Small intestine (tissue), 7 donors: Measurements from ENCODE around the gene GAB1. TPM values are rescaled to one million over a fixed set of nuclear protein-coding genes. Genes with fewer than 3 reads are reported as not detected.

Experiments
- DNase-seq, 2 donors: peaks; one replicate each; pipeline versions ENCODE4 v3.0.0 to v3.0.0-alpha.2; 2013
- FAIRE-seq: peaks from 2 replicates; lab custom pipeline; 2012; peaks lifted over from hg19 to GRCh38; lab: Jason Lieb, UNC
- H3K27ac ChIP-seq, 3 donors: one replicate each; pipeline ENCODE4 v1.5.1; 2013; ENCODE audit warnings: low read length in 2 of 3, mild to moderate bottlenecking in 2 of 3, control low read depth in 1 of 3, inconsistent platforms in 1 of 3, low read depth in 1 of 3, moderate library complexity in 1 of 3
- H3K27me3 ChIP-seq, 3 donors: one replicate each; pipeline ENCODE4 v1.6.1; 2013; ENCODE audit warnings: low read length in 3 of 3, inconsistent platforms in 1 of 3; ENCODE audit not compliant: control insufficient read depth in 3 of 3, insufficient read depth in 3 of 3
- H3K36me3 ChIP-seq, 3 donors: one replicate each; pipeline ENCODE4 v1.6.1; 2013; ENCODE audit warnings: low read length in 3 of 3, inconsistent platforms in 1 of 3, low read depth in 1 of 3, mild to moderate bottlenecking in 1 of 3, moderate library complexity in 1 of 3; ENCODE audit not compliant: control insufficient read depth in 3 of 3, insufficient read depth in 2 of 3
- H3K4me1 ChIP-seq, 3 donors: one replicate each; pipeline ENCODE4 v1.6.1; 2013; ENCODE audit warnings: low read length in 2 of 3, inconsistent platforms in 1 of 3, low read depth in 1 of 3, mild to moderate bottlenecking in 1 of 3, moderate library complexity in 1 of 3; ENCODE audit not compliant: control insufficient read depth in 3 of 3, insufficient read depth in 2 of 3
- H3K4me3 ChIP-seq, 3 donors: one replicate each; pipeline ENCODE4 v1.5.1; 2013; ENCODE audit warnings: low read length in 3 of 3, control low read depth in 1 of 3, inconsistent platforms in 1 of 3, low read depth in 1 of 3, mild to moderate bottlenecking in 1 of 3, moderate library complexity in 1 of 3
- H3K9me3 ChIP-seq, 2 donors: one replicate each; pipeline ENCODE4 v1.6.1; 2013; ENCODE audit warnings: low read depth in 1 of 2, low read length in 1 of 2; ENCODE audit not compliant: control insufficient read depth in 2 of 2, insufficient read depth in 1 of 2
- WGBS, 3 donors: extraction: QIAGEN DNeasy Blood & Tissue Kit; methylation state at CpG; one replicate each; pipeline ENCODE4 v1.1.7; 2013; 5-methylcytosine and 5-hydroxymethylcytosine counted together
- polyA plus RNA-seq, 4 donors: library from polyadenylated mRNA; stranded (reverse) in 3 of 4; unstranded in 1 of 4; fragments of 200-250 nt in 3 of 4; fragments of 120-200 nt in 1 of 4; gene quantifications; one replicate each; pipeline versions ENCODE4 v1.2.1 to v1.2.3, GENCODE V29; 2013
- donor health status: healthy with polysubstance abuse.
- donor health status: control.
- donor health status: control.
- donor health status: Bipolar disorder and iron deficiency.
- donor health status: healthy.

The GAB1 gene
- polyA plus RNA-seq, 4 donors = 3.5 to 71.7 (median 6.7) TPM

DNA sequence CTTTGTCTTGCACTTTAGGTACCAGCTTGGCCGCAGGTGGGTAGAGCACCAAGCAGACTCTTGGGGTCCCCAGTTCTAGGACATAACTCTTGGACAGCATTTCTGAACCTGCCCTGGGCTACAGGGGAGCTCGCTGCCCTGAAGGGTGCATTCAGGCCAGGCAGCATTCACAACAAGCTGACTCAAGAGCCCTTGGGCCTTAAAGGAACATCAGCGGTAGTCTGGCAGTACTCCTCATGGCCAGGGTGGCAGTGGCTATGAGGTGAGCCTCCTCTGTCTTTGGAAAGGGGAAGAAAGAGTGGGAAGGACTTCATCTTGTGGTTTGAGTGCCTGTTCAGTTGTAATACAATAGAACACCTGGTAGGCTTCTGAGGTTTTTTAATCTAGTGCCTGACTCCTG, 152.0 kb downstream of the GAB1 start:
- H3K27me3 ChIP-seq = peaks cover 0 to 2% (median 0%) of the 10 kb centered on the region in 3 donors
- H3K36me3 ChIP-seq = no peaks in the 10 kb centered on the region
- H3K4me1 ChIP-seq = no peaks in the 10 kb centered on the region
- H3K9me3 ChIP-seq = no peaks in the 10 kb centered on the region
- 90 to 95% (median 93%) methylated on average over 3 of the region's 3 CpGs for WGBS, 3 donors
- FAIRE-seq (no peak), DNase-seq (no peak)
- no peak overlapping the region for H3K27ac ChIP-seq
- H3K4me3 ChIP-seq = no peak overlapping the region

DNA sequence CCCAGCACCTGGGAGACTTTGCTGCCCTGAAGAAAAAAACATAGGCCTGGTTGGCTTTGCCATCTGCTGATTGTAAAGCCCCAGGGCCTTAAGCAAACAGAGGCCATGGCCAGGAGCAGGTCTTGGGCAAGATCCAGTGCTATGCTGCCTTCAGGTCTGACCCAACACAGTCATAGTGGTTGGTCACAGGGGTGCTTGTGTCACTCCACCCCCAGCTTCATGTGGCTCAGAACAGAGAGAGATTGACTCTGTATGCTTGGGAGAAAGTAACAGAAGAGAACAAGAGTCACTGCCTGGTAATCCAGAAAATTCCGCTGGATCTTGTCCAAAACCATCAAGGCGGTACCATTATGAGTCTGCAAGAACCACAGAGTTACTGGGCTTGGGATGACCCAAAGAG, 152.4 kb downstream of the GAB1 start:
- no peak for DNase-seq
- no peak overlapping the region for H3K27ac ChIP-seq
- 92 to 100% (median 96%) methylated on average over 2 of the region's 2 CpGs for WGBS, 3 donors

DNA sequence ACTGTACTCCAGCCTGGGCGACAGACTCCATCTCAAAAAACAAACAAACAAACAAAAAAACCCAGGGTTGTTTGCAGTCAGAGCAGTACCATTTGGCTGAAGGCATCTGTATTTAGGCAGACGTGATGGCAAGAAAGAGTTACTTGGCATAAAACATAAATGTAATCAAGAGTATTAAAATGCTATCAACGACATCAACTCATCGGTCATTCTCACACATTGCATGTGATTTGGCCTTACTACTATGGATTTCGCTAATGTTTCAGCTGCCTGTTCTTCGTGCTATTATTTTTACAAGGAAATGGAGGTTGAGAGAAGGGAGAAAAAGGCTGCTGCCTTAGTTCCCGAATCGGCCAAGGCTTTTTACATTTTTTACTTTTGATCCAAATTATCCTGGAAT, 161.3 kb downstream of the GAB1 start:
- H3K36me3 ChIP-seq = no peaks in the 10 kb centered on the region
- DNase-seq = no peak
- no peak overlapping the region for H3K4me3 ChIP-seq
- no peaks in the 10 kb centered on the region for H3K4me1 ChIP-seq
- WGBS, 3 donors = 77 to 85% (median 81%) methylated on average over 8 of the region's 8 CpGs
- no peak overlapping the region for H3K27ac ChIP-seq
- H3K9me3 ChIP-seq = no peaks in the 10 kb centered on the region
- H3K27me3 ChIP-seq = no peaks in the 10 kb centered on the region
- no peak for FAIRE-seq

More for the DNA sequence above, 152.4 kb downstream of the GAB1 start:
- Histone ChIP-seq H3K27me3 (peaks cover 0 to 2% (median 0%) of the 10 kb centered on the region in 3 donors), H3K36me3 (no peaks in the 10 kb centered on the region), H3K9me3 (no peaks in the 10 kb centered on the region), H3K4me3 (no peak overlapping the region), H3K4me1 (no peaks in the 10 kb centered on the region)
- no peak for FAIRE-seq

DNA sequence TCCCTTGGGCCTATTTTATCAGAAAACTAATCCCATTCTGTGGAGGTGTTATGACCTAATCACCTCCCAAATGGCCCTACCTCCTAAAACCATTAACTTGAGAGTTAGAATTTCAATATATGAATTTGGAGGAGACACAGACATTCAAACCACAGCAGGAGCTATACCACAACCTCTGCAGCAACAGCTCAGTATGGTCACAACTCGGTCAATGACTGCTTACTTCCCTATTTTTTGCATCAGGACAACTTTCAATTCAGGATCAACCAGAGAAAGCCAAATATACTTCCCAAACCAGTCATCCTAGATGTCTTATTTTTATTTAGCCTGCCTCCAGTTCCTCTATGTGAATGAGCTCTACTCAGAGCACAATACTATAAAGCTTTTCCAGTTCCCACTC, 165.6 kb downstream of the GAB1 start:
- H3K27me3 ChIP-seq = no peaks in the 10 kb centered on the region
- no peak overlapping the region for H3K4me3 ChIP-seq
- H3K9me3 ChIP-seq = no peaks in the 10 kb centered on the region
- no peaks in the 10 kb centered on the region for H3K36me3 ChIP-seq
- H3K27ac ChIP-seq = no peak overlapping the region
- 74 to 87% (median 83%) methylated on average over 1 of the region's 1 CpG for WGBS, 3 donors
- no peaks in the 10 kb centered on the region for H3K4me1 ChIP-seq
- DNase-seq = no peak
- no peak for FAIRE-seq

DNA sequence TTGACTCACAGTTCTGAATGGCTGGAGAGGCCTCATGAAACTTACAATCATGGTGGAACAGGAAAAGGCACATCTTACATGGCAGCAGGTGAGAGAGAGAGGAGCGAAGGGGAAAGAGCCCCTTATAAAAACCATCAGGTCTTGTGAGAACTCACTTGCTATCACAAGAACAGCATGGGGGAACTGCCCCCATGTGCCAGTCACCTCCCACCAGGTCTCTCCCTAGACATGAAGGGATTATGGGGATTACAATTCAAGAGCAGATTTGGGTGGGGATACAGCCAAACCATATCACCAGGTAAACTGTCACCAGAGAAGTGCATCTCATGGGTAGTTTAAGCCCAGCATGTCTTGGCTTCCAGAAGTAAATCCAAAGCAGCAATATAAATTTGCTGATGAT, 169.4 kb downstream of the GAB1 start:
- WGBS, 3 donors = 92 to 94% (median 93%) methylated on average over 1 of the region's 1 CpG
- H3K4me3 ChIP-seq = no peak overlapping the region
- H3K4me1 ChIP-seq = no peaks in the 10 kb centered on the region
- H3K36me3 ChIP-seq = no peaks in the 10 kb centered on the region
- FAIRE-seq = no peak
- no peaks in the 10 kb centered on the region for H3K9me3 ChIP-seq
- no peaks in the 10 kb centered on the region for H3K27me3 ChIP-seq
- no peak overlapping the region for H3K27ac ChIP-seq
- no peak for DNase-seq

DNA sequence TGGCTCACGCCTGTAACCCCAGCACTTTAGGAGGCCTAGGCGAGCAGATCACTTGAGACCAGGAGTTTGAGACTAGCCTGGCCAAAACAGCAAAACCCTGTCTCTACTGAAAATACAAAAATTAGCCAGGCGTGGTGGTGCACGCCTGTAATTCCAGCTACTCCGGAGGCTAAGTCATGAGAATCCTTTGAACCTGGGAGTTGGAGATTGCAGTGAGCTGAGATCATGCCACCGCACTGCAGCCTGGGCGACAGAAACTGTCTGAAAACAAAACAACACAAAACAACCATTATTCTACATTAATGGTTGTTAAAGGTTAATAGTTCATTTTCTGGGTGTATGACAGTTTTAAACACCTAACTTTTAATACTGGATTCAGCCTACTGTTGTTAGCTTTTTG, 175.2 kb downstream of the GAB1 start:
- H3K4me3 ChIP-seq = no peak overlapping the region
- FAIRE-seq (no peak), DNase-seq (no peak)
- no peaks in the 10 kb centered on the region for H3K9me3 ChIP-seq
- no peaks in the 10 kb centered on the region for H3K27me3 ChIP-seq
- 89 to 96% (median 93%) methylated on average over 7 of the region's 7 CpGs for WGBS, 3 donors
- no peak overlapping the region for H3K27ac ChIP-seq
- no peaks in the 10 kb centered on the region for H3K36me3 ChIP-seq
- H3K4me1 ChIP-seq = peaks cover 0 to 11% (median 0%) of the 10 kb centered on the region in 3 donors

DNA sequence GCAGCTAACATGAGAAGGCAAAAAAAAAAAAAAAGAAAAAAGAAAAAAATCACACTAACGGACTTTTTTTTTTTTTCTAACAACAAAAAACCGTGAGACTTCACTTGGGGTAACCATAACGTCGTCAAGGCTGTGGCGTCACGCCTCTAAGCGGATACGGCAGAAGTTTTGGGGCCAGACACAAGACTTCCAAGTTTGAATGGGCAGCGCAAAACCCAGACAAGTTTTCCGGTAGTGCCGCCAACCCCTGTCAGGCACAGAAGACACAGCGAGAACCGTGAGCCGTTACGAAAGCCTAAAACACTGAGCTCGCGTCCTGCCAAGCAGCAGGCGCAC, 176.3 kb downstream of the GAB1 start:
- H3K27ac ChIP-seq = peak overlapping the region; percentile 85 to 100 (median 98)
- DNase-seq (no peak), FAIRE-seq (no peak)
- H3K4me3 ChIP-seq = peak overlapping the region; percentile 68 to 94 (median 73)
- H3K27me3 ChIP-seq = no peaks in the 10 kb centered on the region
- peaks cover 0 to 3% (median under 1%) of the 10 kb centered on the region in 3 donors for H3K36me3 ChIP-seq
- WGBS, 3 donors = 0 to 1% (median 0%) methylated on average over 18 of the region's 18 CpGs
- H3K4me1 ChIP-seq = peaks cover 0 to 11% (median 3%) of the 10 kb centered on the region in 3 donors
- no peaks in the 10 kb centered on the region for H3K9me3 ChIP-seq

DNA sequence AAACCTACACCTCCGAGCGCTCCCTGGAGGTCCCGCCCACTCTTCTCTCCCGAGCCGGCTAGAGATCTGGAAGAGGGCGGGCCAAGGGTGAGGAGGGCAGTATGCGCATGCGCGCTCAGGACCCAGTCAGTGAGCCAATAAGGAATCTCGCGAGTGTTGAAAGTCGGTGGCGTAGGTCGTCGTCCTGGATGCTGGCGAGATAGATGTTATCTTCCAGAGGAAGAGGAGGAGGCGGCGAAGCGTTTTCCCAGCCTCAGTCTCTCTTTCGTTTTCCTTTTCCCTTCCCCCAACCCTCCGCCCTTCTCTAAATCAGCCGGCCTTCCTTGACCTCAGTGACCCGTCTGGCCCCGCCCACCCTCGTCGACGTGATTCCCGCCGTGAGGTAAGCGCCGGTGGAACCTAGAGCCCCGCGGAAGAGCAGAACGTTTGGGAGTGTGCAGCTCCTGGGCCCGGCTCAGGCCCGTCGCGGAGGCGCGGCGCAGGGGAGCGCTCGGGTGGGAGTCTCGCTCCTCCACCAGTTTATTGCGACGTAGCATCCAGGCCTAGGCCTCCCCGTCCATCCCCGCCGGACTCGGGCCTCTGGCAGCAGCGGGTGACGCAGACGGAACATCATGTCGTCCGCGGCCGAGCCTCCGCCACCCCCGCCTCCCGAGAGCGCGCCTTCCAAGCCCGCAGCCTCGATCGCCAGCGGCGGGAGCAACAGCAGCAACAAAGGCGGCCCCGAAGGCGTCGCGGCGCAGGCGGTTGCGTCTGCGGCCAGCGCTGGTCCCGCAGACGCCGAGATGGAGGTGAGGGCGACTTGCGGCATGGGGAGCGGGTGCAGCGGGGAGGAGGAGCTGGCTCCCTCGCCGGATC, 176.9 kb downstream of the GAB1 start, which contains the start of gene SMARCA5:
SMARCA5 (plus strand) TSS at position 389 of the 855 bp plus-strand sequence; CDS start at position 612, 223 bp downstream.
- FAIRE-seq (peak; percentile 62), DNase-seq (peak; percentile 100)
- no peaks in the 10 kb centered on the region for H3K9me3 ChIP-seq
- H3K4me1 ChIP-seq = peaks cover 0 to 11% (median 3%) of the 10 kb centered on the region in 3 donors
- H3K27me3 ChIP-seq = no peaks in the 10 kb centered on the region
- H3K4me3 ChIP-seq = peak within 1 kb of the TSS; percentile 68 to 94 (median 73)
- peaks cover 0 to 3% (median 2%) of the 10 kb centered on the region in 3 donors for H3K36me3 ChIP-seq
- peak within 1 kb of the TSS; percentile 85 to 100 (median 98) for H3K27ac ChIP-seq
- 0% methylated on average over 85 to 86 of the region's 86 CpGs for WGBS, 3 donors
